Endodermal cell (in vitro differentiated cells): ENCODE data around the gene SLIT1. TPM values are rescaled to one million over a fixed set of nuclear protein-coding genes. Genes with fewer than 3 reads are reported as not detected.

Source experiments
- DNase-seq: peaks from one replicate; pipeline ENCODE4 v3.0.0-alpha.2; 2017
- H3K27ac ChIP-seq: 2 replicates; pipeline ENCODE4 v1.5.1; 2013; ENCODE audit warnings: mild to moderate bottlenecking, low read depth, low read length, moderate library complexity
- H3K27me3 ChIP-seq: 2 replicates; pipeline ENCODE4 v1.6.1; 2013; ENCODE audit warnings: mild to moderate bottlenecking, low read length, moderate library complexity; ENCODE audit not compliant: insufficient read depth, control insufficient read depth, poor library complexity, severe bottlenecking
- H3K36me3 ChIP-seq: 2 replicates; pipeline ENCODE4 v1.7.0; 2013; ENCODE audit warnings: mild to moderate bottlenecking, low read length, moderate library complexity; ENCODE audit not compliant: control insufficient read depth, insufficient read depth
- H3K4me1 ChIP-seq: one replicate; pipeline ENCODE4 v1.7.0; 2013; ENCODE audit warnings: low read length; ENCODE audit not compliant: control insufficient read depth, insufficient read depth
- H3K4me3 ChIP-seq: 2 replicates; pipeline ENCODE4 v1.5.1; 2013; ENCODE audit warnings: mild to moderate bottlenecking, low read length, moderate library complexity
- H3K9ac ChIP-seq: 2 replicates; pipeline ENCODE4 v1.6.1; 2013; ENCODE audit warnings: mild to moderate bottlenecking, low read length, moderate library complexity; ENCODE audit not compliant: poor library complexity, severe bottlenecking; ENCODE audit errors: extremely low read depth
- H3K9me3 ChIP-seq: 2 replicates; pipeline ENCODE4 v1.6.1; 2013; ENCODE audit warnings: mild to moderate bottlenecking, low read length, moderate library complexity; ENCODE audit not compliant: control insufficient read depth
- H3K27ac Mint-ChIP-seq: 2 replicates; pipeline ENCODE4 v1.8.0; 2020; ENCODE audit warnings: mixed read lengths
- H3K27me3 Mint-ChIP-seq: 2 replicates; pipeline ENCODE4 v1.8.0; 2021; ENCODE audit warnings: mild to moderate bottlenecking, mixed read lengths; ENCODE audit not compliant: insufficient read depth
- H3K36me3 Mint-ChIP-seq: 2 replicates; pipeline ENCODE4 v1.8.0; 2020; ENCODE audit warnings: low read depth, mixed read lengths
- H3K4me1 Mint-ChIP-seq: 2 replicates; pipeline ENCODE4 v1.8.0; 2020; ENCODE audit warnings: mixed read lengths
- H3K4me3 Mint-ChIP-seq: 2 replicates; pipeline ENCODE4 v1.8.0; 2020; ENCODE audit warnings: mild to moderate bottlenecking, moderate library complexity, mixed read lengths
- H3K9me3 Mint-ChIP-seq: 2 replicates; pipeline ENCODE4 v1.8.0; 2020; ENCODE audit warnings: mild to moderate bottlenecking, mixed read lengths
- CTCF ChIP-seq: fragments of 200-600 bp; sonication (generic); conservative IDR thresholded peaks from 2 replicates; pipeline ENCODE4 v1.5.0; 2021; ENCODE audit warnings: antibody characterized with exemption, mild to moderate bottlenecking
- WGBS, 2 experiments: methylation state at CpG; one replicate each; pipeline versions ENCODE4 v1.1.5 to v1.1.7; 2013; ENCODE audit warnings: missing lambda C conversion rate in 2 of 2, mixed read lengths in 1 of 2; ENCODE audit not compliant: insufficient coverage in 1 of 2, insufficient read length in 1 of 2; 5-methylcytosine and 5-hydroxymethylcytosine counted together
- total RNA-seq, 2 donors: library from RNA; stranded (reverse); fragmentation: NEBNext Ultra II Directional in 1 of 2; extraction: Animal tissue kit (Norgen Biotek cat#: 25700) in 1 of 2; gene quantifications; 2 replicates in 1 of 2; 3 replicates in 1 of 2; pipeline ENCODE4 v1.2.1, GENCODE V29; 2021

The SLIT1 gene
- total RNA-seq, 2 donors from 2014 or later = 0.97 to 2.4 TPM

DNA sequence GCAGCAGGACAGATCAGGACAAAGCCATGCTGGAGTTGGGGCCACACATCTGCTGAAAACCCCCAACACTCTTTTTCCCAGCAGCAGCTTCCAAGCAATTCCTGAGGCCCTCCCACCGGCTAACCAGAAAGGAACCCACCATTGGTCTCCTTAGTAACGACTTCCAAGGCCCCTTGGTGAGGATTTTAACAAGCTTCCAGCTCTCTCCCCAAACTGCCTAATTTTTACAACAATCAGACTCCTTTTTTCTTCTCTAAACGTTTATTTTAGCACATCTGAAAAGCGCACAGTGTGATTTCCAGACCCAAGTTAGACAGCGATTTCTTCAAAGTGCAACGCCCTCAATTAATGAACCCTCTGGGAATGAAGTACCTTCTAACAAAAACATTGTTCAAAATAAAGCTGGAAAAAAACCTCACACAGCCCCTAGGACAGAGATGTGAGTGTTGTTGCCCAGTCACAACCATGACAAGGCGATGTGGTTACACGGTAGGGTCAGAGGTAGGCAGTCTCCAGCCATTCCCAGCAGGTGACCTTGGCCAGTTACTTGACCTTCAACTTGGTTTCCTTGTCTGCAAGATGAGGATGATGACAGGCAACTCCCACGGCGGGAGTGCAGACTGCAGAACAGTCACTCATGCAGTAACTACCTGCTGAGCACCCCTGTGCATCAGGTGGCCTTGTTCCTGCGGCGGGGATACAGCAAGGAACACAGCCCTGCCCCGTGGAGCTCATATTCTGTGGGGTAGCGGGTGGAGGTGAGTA lies 82.3 kb downstream of the SLIT1 start:
- Histone ChIP-seq H3K27me3 (no peaks in the 10 kb centered on the region), H3K9ac (no peak overlapping the region), H3K4me1 (no peaks in the 10 kb centered on the region), H3K4me3 (no peak overlapping the region), H3K27ac (peak overlapping the region; percentile 29), H3K9me3 (no peaks in the 10 kb centered on the region), H3K36me3 (no peaks in the 10 kb centered on the region)
- 83 to 87% methylated on average over 12 to 14 of the region's 14 CpGs for WGBS, 2 experiments
- no peaks in the 10 kb centered on the region for H3K4me1 Mint-ChIP-seq
- DNase-seq = no peak
- TF ChIP-seq CTCF = no peak
- no peaks in the 10 kb centered on the region for H3K36me3 Mint-ChIP-seq
- no peak overlapping the region for H3K27ac Mint-ChIP-seq
- no peak overlapping the region for H3K4me3 Mint-ChIP-seq
- H3K27me3 Mint-ChIP-seq = no peaks in the 10 kb centered on the region
- H3K9me3 Mint-ChIP-seq = no peaks in the 10 kb centered on the region

DNA sequence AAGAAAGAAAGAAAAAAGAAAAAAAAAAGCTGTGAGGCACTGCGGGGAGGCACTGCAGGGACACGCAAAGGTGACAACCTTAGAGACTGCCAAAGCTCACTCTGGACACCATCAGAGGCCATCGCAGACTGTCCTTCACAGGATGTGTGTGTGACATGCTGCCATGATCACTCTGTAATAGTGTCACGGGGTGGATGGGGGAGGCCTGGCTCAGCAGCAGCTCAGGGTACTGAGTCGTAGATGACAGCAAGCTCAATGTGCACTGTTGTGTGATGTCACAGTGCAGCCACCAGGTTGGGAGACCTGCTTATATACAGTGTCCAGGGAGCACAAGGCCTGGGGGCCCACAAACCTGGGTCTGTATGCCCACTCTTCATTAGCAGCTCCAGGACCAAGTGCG lies 83.3 kb downstream of the SLIT1 start:
- no peak for TF ChIP-seq CTCF
- H3K27ac Mint-ChIP-seq = no peak overlapping the region
- H3K4me1 Mint-ChIP-seq = no peaks in the 10 kb centered on the region
- Histone ChIP-seq H3K9me3 (no peaks in the 10 kb centered on the region), H3K9ac (no peak overlapping the region), H3K27ac (no peak overlapping the region), H3K27me3 (no peaks in the 10 kb centered on the region), H3K4me3 (no peak overlapping the region), H3K4me1 (no peaks in the 10 kb centered on the region), H3K36me3 (no peaks in the 10 kb centered on the region)
- H3K4me3 Mint-ChIP-seq = no peak overlapping the region
- no peaks in the 10 kb centered on the region for H3K27me3 Mint-ChIP-seq
- no peaks in the 10 kb centered on the region for H3K36me3 Mint-ChIP-seq
- H3K9me3 Mint-ChIP-seq = no peaks in the 10 kb centered on the region
- WGBS, 2 experiments = 91 to 93% methylated on average over 5 to 6 of the region's 6 CpGs
- DNase-seq = no peak

DNA sequence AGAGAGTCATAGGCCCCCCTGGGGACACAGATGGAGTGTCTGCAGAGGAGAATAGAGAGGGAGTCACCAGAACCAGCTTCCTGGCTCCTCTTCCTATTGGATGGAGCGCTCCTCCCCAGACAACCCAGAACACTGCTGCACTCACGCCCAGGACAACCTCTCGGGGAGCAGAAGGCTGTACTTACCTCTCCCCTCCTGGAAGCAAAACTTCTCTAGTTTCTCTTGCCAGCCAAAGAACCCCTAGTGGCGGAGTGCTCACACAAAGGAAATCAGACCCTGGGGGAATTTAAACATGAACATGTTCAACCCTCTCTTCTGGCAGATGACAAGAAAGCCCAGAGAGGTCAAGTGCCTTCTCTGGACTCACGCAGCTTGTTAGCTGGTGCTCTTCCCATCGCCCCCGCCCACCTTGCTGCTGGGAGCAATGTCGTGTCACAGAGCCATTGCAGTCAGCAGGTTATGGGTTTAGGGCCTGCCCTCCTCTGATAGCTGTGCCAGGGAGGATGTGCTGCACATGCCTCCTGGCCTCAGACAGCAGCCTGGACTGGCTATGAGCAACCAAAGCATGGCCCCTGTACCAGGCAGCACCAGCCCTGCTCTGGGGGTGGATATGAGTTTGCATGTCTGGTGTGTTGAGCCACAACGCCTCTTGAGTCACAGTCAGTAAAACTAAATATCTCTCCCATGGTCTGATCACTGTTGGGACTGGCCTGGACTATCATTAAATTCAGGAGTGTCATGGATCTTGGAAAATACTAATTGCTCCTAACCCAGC lies 84.4 kb downstream of the SLIT1 start:
- Mint-ChIP-seq H3K36me3 (no peaks in the 10 kb centered on the region), H3K27me3 (no peaks in the 10 kb centered on the region), H3K4me3 (no peak overlapping the region), H3K27ac (no peak overlapping the region), H3K9me3 (no peaks in the 10 kb centered on the region), H3K4me1 (peaks cover 10% of the 10 kb centered on the region)
- Histone ChIP-seq H3K27ac (no peak overlapping the region), H3K9ac (no peak overlapping the region), H3K4me3 (no peak overlapping the region), H3K4me1 (no peaks in the 10 kb centered on the region), H3K9me3 (no peaks in the 10 kb centered on the region), H3K27me3 (no peaks in the 10 kb centered on the region), H3K36me3 (no peaks in the 10 kb centered on the region)
- peak; percentile 66 for DNase-seq
- peak; percentile 61 for TF ChIP-seq CTCF
- WGBS, 2 experiments = 82 to 97% methylated on average over 7 to 9 of the region's 9 CpGs
